OCI-LY7 (cell line): ENCODE measurements around the gene ATP8B2. TPM values are rescaled to one million over a fixed set of nuclear protein-coding genes. Genes with fewer than 3 reads are reported as not detected.
A peak's percentile ranks its signal among the peaks of the same experiment; 100 is the strongest.

ENCODE experiments used
- BruUV-seq: library from RNA; stranded (reverse); fragments of 400-500 nt; replicated peaks from 2 replicates; lab custom pipeline; 2021; lab: Mats Ljungman, UMichigan
- CTCF ChIA-PET: fragments of 300-600 bp; sonication (Branson Sonifier 250); formaldehyde crosslinking; loops from one replicate; lab custom pipeline; 2022; ENCODE audit warnings: antibody characterized with exemption; ENCODE audit not compliant: unreplicated experiment; lab: Charles Lee
- POLR2A ChIA-PET: fragments of 300-600 bp; sonication (Branson Sonifier 250); formaldehyde crosslinking; loops from one replicate; lab custom pipeline; 2022; ENCODE audit warnings: antibody characterized with exemption; lab: Charles Lee
- DNase-seq: peaks from one replicate; pipeline ENCODE4 v3.0.0-alpha.2; 2015; ENCODE audit warnings: low spot score
- H2AFZ ChIP-seq: fragments of 200-600 bp; sonication (generic), shearing (Covaris generic); 2 replicates; pipeline ENCODE4 v1.6.1; 2014; ENCODE audit warnings: mild to moderate bottlenecking, antibody characterized with exemption, low read length, moderate library complexity
- H3K27ac ChIP-seq: fragments of 200-600 bp; sonication (generic); 2 replicates; pipeline ENCODE4 v1.5.1; 2014; ENCODE audit warnings: mixed run types, low read depth, mild to moderate bottlenecking, moderate library complexity, low read length, inconsistent platforms; ENCODE audit not compliant: poor library complexity, severe bottlenecking
- H3K36me3 ChIP-seq: fragments of 200-600 bp; sonication (generic); 2 replicates; pipeline ENCODE4 v1.6.1; 2014; ENCODE audit warnings: mild to moderate bottlenecking, antibody characterized with exemption, low read length, moderate library complexity, mixed read lengths; ENCODE audit not compliant: insufficient read depth
- H3K4me1 ChIP-seq: fragments of 200-600 bp; sonication (generic); 2 replicates; pipeline ENCODE4 v1.5.1; 2014; ENCODE audit warnings: mild to moderate bottlenecking, low read length; ENCODE audit not compliant: insufficient read depth, poor library complexity, severe bottlenecking
- H3K4me2 ChIP-seq: fragments of 200-600 bp; sonication (generic); 2 replicates; pipeline ENCODE4 v1.6.1; 2014; ENCODE audit warnings: mild to moderate bottlenecking, low read length
- H3K4me3 ChIP-seq: fragments of 200-600 bp; sonication (generic); 2 replicates; pipeline ENCODE4 v1.5.1; 2014; ENCODE audit warnings: mild to moderate bottlenecking, low read depth, low read length; ENCODE audit not compliant: poor library complexity, severe bottlenecking
- H3K79me2 ChIP-seq: fragments of 200-600 bp; sonication (generic); 2 replicates; pipeline ENCODE4 v1.6.1; 2016; ENCODE audit warnings: low read depth, mild to moderate bottlenecking, low read length, moderate library complexity, mixed read lengths; ENCODE audit not compliant: insufficient read depth
- H3K9me2 ChIP-seq: fragments of 200-600 bp; sonication (generic); 2 replicates; pipeline ENCODE4 v1.6.1; 2016; ENCODE audit warnings: mild to moderate bottlenecking, low read length, mixed read lengths; ENCODE audit not compliant: insufficient read depth
- H3K9me3 ChIP-seq: fragments of 200-600 bp; sonication (generic); 2 replicates; pipeline ENCODE4 v1.6.1; 2014; ENCODE audit warnings: mild to moderate bottlenecking, mixed run types, low read length, mixed read lengths
- H4K20me1 ChIP-seq: fragments of 200-600 bp; sonication (generic); 2 replicates; pipeline ENCODE4 v1.6.1; 2014; ENCODE audit warnings: mild to moderate bottlenecking, antibody characterized with exemption, low read length, moderate library complexity, mixed read lengths; ENCODE audit not compliant: insufficient read depth
- CTCF ChIP-seq: fragments of 200-600 bp; sonication (generic); conservative IDR thresholded peaks from 2 replicates; pipeline ENCODE4 v1.5.1; 2014; ENCODE audit warnings: mild to moderate bottlenecking, antibody characterized with exemption, low read length, moderate library complexity, mixed read lengths
- EZH2phosphoT487 ChIP-seq: fragments of 200-600 bp; sonication (generic); IDR thresholded peaks from 2 replicates; pipeline ENCODE4 v1.6.1; 2018; ENCODE audit warnings: low read depth, borderline replicate concordance, mild to moderate bottlenecking, mixed run types, antibody characterized with exemption, low read length, moderate library complexity, mixed read lengths
- intact Hi-C: fragments of 100-400 bp; cut with micrococcal nuclease; formaldehyde crosslinking; loops from one replicate; pipeline ENCODE4 v1.10.0; 2022; ENCODE audit not compliant: unreplicated experiment
- total RNA-seq, 2 experiments: library from RNA; depleted of rRNA in 1 of 2; stranded (reverse); fragments of >200 nt in 1 of 2; shearing (Covaris generic) in 1 of 2; gene quantifications; 2 replicates each; pipeline ENCODE4 v1.2.3, GENCODE V29; 2014 to 2022

Gene ATP8B2
- total RNA-seq, 2 experiments from 2014 or later: 11.5 to 28.8 TPM

DNA sequence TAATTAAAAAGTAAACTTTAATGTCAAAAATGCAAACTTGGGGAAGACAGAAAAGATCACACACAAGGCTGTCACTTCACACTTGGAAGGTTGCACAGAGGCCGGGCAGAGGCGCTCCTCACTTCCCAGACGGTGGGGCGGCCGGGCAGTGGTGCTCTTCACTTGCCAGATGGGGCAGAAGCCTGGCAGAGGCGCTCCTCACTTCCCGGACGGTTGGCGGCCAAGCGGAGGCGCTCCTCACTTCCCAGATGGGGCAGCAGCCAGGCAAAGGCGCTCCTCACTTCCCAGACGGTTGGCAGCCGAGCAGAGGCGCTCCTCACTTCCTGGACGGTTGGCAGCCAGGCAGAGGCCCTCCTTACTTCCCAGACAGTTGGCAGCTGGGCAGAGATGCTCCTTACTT, 54.0 kb downstream of the ATP8B2 start:
- POLR2A ChIA-PET: no interaction called here
- H3K36me3 ChIP-seq: no peaks in the 10 kb centered on the region
- H3K9me2 ChIP-seq: no peaks in the 10 kb centered on the region
- intact Hi-C loops: no loop called here
- no peaks in the 10 kb centered on the region for H3K79me2 ChIP-seq
- DNase-seq: no peak
- no peaks in the 10 kb centered on the region for H4K20me1 ChIP-seq
- H3K4me2 ChIP-seq: no peak overlapping the region
- CTCF ChIA-PET: no interaction called here
- H3K9me3 ChIP-seq: no peaks in the 10 kb centered on the region
- H3K4me1 ChIP-seq: no peaks in the 10 kb centered on the region
- no peak overlapping the region for H2AFZ ChIP-seq
- no peak overlapping the region for H3K27ac ChIP-seq
- BruUV-seq: no TSS peak
- no peak overlapping the region for H3K4me3 ChIP-seq
- TF ChIP-seq CTCF (no peak), EZH2phosphoT487 (no peak)

GRCh38 chr1:154384650-154385489, 59.5 kb downstream of the ATP8B2 start:
- POLR2A ChIA-PET: no interaction called here

More at GRCh38 chr1:154384650-154385489, 59.5 kb downstream of the ATP8B2 start:
- TF ChIP-seq EZH2phosphoT487 (no peak), CTCF (no peak)
- no TSS peak for BruUV-seq
- Histone ChIP-seq H3K27ac (no peak overlapping the region), H3K4me3 (no peak overlapping the region), H3K9me2 (no peaks in the 10 kb centered on the region), H3K4me1 (peaks cover 4% of the 10 kb centered on the region), H3K79me2 (no peaks in the 10 kb centered on the region), H3K9me3 (no peaks in the 10 kb centered on the region), H3K4me2 (no peak overlapping the region), H2AFZ (peak overlapping the region; percentile 72), H4K20me1 (no peaks in the 10 kb centered on the region), H3K36me3 (no peaks in the 10 kb centered on the region)
- no peak for DNase-seq
- intact Hi-C loops: no loop called here
- CTCF ChIA-PET: no interaction called here
